Osteoblast (primary cell): Measurements from ENCODE around the gene SCLY. TPM values are rescaled to one million over a fixed set of nuclear protein-coding genes. Genes with fewer than 3 reads are reported as not detected.
"Not testable (repeated sequence)": the region's sequence is repeated elsewhere in the genome, so short reads cannot be mapped to it uniquely, and the experiment has no call there.

ENCODE experiments used
- DNase-seq: peaks from one replicate; pipeline ENCODE4 v3.0.0; 2011; ENCODE audit warnings: low spot score, mixed read lengths; ENCODE audit not compliant: insufficient read length; ENCODE audit errors: missing footprints
- H2AFZ ChIP-seq: 2 replicates; pipeline ENCODE4 v1.6.0; 2011; ENCODE audit warnings: mild to moderate bottlenecking, low read length
- H3K27ac ChIP-seq: 2 replicates; pipeline ENCODE4 v1.5.1; 2011; ENCODE audit warnings: mild to moderate bottlenecking, low read depth, low read length, moderate library complexity
- H3K27me3 ChIP-seq: 2 replicates; pipeline ENCODE4 v1.6.0; 2012; ENCODE audit warnings: mild to moderate bottlenecking, control low read depth, inconsistent platforms, low read length, moderate library complexity; ENCODE audit not compliant: insufficient read depth
- H3K36me3 ChIP-seq: 2 replicates; pipeline ENCODE4 v1.5.1; 2011; ENCODE audit warnings: mild to moderate bottlenecking, low read length, control low read depth, moderate library complexity; ENCODE audit not compliant: insufficient read depth
- H3K4me1 ChIP-seq: 2 replicates; pipeline ENCODE4 v1.5.1; 2011; ENCODE audit warnings: mild to moderate bottlenecking, low read length, control low read depth, moderate library complexity; ENCODE audit not compliant: insufficient read depth
- H3K4me2 ChIP-seq: 2 replicates; pipeline ENCODE4 v1.6.0; 2011; ENCODE audit warnings: mild to moderate bottlenecking, low read length; ENCODE audit not compliant: insufficient read depth
- H3K4me3 ChIP-seq: fragments of 200-600 bp; sonication (generic); 3 replicates; pipeline ENCODE4 v1.5.1; 2012; ENCODE audit warnings: mild to moderate bottlenecking, low read length, inconsistent platforms; ENCODE audit not compliant: insufficient read depth
- H3K79me2 ChIP-seq: 2 replicates; pipeline ENCODE4 v1.6.0; 2012; ENCODE audit warnings: mild to moderate bottlenecking, low read length, control low read depth, inconsistent platforms; ENCODE audit not compliant: insufficient read depth
- H3K9me3 ChIP-seq: 2 replicates; pipeline ENCODE4 v1.5.1; 2011; ENCODE audit warnings: low read depth, low read length, control low read depth
- H4K20me1 ChIP-seq: 2 replicates; pipeline ENCODE4 v1.6.0; 2012; ENCODE audit warnings: mild to moderate bottlenecking, low read length, control low read depth; ENCODE audit not compliant: insufficient read depth
- CTCF ChIP-seq: IDR thresholded peaks from 2 replicates; pipeline ENCODE4 v1.5.1; 2011; ENCODE audit warnings: mild to moderate bottlenecking, low read depth, low read length, moderate library complexity; ENCODE audit errors: extremely low read depth
- total RNA-seq: library from RNA; depleted of rRNA; stranded (reverse); fragments of >200 nt; gene quantifications from 2 replicates; pipeline ENCODE4 v1.2.3, GENCODE V29; 2012

Gene SCLY
- total RNA-seq, 1 donor: 11.6 TPM

- Histone ChIP-seq H4K20me1 (no peaks in the 10 kb centered on the region), H3K4me2 (no peak overlapping the region), H3K36me3 (peaks cover 45% of the 10 kb centered on the region), H3K4me3 (no peak overlapping the region), H3K27ac (no peak overlapping the region), H3K79me2 (no peaks in the 10 kb centered on the region), H3K9me3 (no peaks in the 10 kb centered on the region), H3K4me1 (no peaks in the 10 kb centered on the region), H2AFZ (no peak overlapping the region), H3K27me3 (no peaks in the 10 kb centered on the region)
- DNase-seq: no peak
- TF ChIP-seq CTCF: no peak
These were observed 28.0 kb upstream of the SCLY start for GRCh38 chr2:238032755-238033337.

- H3K9me3 ChIP-seq, H3K4me1 ChIP-seq, H3K27ac ChIP-seq, H2AFZ ChIP-seq, H4K20me1 ChIP-seq, H3K27me3 ChIP-seq, H3K4me3 ChIP-seq, H3K4me2 ChIP-seq, DNase-seq, H3K79me2 ChIP-seq: not testable (repeated sequence)
- peaks cover 52% of the 10 kb centered on the region for H3K36me3 ChIP-seq
These were observed 26.8 kb upstream of the SCLY start for GRCh38 chr2:238033991-238034390.

GRCh38 chr2:238038203-238038602, 22.6 kb upstream of the SCLY start:
- peaks cover 4% of the 10 kb centered on the region for H3K4me1 ChIP-seq
- H3K27ac ChIP-seq: no peak overlapping the region
- H4K20me1 ChIP-seq: no peaks in the 10 kb centered on the region
- TF ChIP-seq CTCF: no peak
- H3K27me3 ChIP-seq: no peaks in the 10 kb centered on the region
- H3K36me3 ChIP-seq: peaks cover 43% of the 10 kb centered on the region
- no peak overlapping the region for H3K4me3 ChIP-seq
- no peaks in the 10 kb centered on the region for H3K9me3 ChIP-seq
- no peak overlapping the region for H3K4me2 ChIP-seq
- DNase-seq: no peak
- no peaks in the 10 kb centered on the region for H3K79me2 ChIP-seq
- H2AFZ ChIP-seq: no peak overlapping the region

- Histone ChIP-seq H3K9me3 (no peaks in the 10 kb centered on the region), H2AFZ (no peak overlapping the region), H3K27ac (no peak overlapping the region), H3K36me3 (peaks cover 46% of the 10 kb centered on the region), H3K27me3 (no peaks in the 10 kb centered on the region), H3K4me3 (no peak overlapping the region), H4K20me1 (no peaks in the 10 kb centered on the region), H3K79me2 (no peaks in the 10 kb centered on the region), H3K4me1 (peaks cover 4% of the 10 kb centered on the region), H3K4me2 (no peak overlapping the region)
- no peak for TF ChIP-seq CTCF
- no peak for DNase-seq
These were observed 21.6 kb upstream of the SCLY start for GRCh38 chr2:238039151-238039550.
